ENCODE data around the gene NMD3.

GRCh38 chr3:161213644-161214043, 7.5 kb upstream of the NMD3 start:
- TF ChIP-seq CTCF (IDR thresholded peaks at IDR 0.05) (no peak), POLR2AphosphoS5 (IDR thresholded peaks at IDR 0.05; ENCODE audit: insufficient read depth in 1 of 2, low read depth in 1 of 2) (no peak), POLR2A (IDR thresholded peaks at IDR 0.05) (no peak)

All from vagina (tissue), 2 donors.